B cell (primary cell): ENCODE measurements around the gene POLD4. TPM values are rescaled to one million over a fixed set of nuclear protein-coding genes. Genes with fewer than 3 reads are reported as not detected.

Experiments used
- ATAC-seq: fragments of 200-7000 bp; cut with Tn5 transposase; one replicate; pipeline ENCODE4 v1.10.0; 2021; ENCODE audit warnings: low read depth, mild to moderate bottlenecking, moderate number of reproducible peaks, moderate library complexity
- CTCF ChIA-PET: fragments of 350-600 bp; sonication (Branson Sonifier 250); formaldehyde crosslinking; loops from one replicate; lab custom pipeline; 2021; ENCODE audit warnings: antibody characterized with exemption, inconsistent platforms; lab: Charles Lee
- POLR2A ChIA-PET: fragments of 350-600 bp; sonication (Branson Sonifier 250); formaldehyde crosslinking; loops from one replicate; lab custom pipeline; 2021; ENCODE audit warnings: antibody characterized with exemption; lab: Charles Lee
- DNase-seq: peaks from one replicate; pipeline ENCODE4 v3.0.0; 2013
- H2AFZ ChIP-seq: 2 replicates; pipeline ENCODE4 v1.6.1; 2012; ENCODE audit warnings: mild to moderate bottlenecking, low read depth, low read length; ENCODE audit not compliant: insufficient read depth, poor library complexity, severe bottlenecking
- H3K27ac ChIP-seq, 2 donors: 1 replicate in 1 of 2; 2 replicates in 1 of 2; pipeline ENCODE4 v1.5.1; 2012 to 2013; ENCODE audit warnings: low read length in 2 of 2, mild to moderate bottlenecking in 2 of 2, moderate library complexity in 1 of 2
- H3K27me3 ChIP-seq, 4 experiments: fragments of 200-600 bp in 1 of 4; sonication (generic) in 1 of 4; replicated peaks in 1 of 4; 1 replicate in 2 of 4; 2 replicates in 2 of 4; pipeline versions ENCODE4 v1.6.1 to v1.7.0; 2013 to 2016; ENCODE audit warnings: low read length in 3 of 4, mild to moderate bottlenecking in 2 of 4, mixed read lengths in 1 of 4, moderate library complexity in 1 of 4; ENCODE audit not compliant: insufficient read depth in 4 of 4, control insufficient read depth in 3 of 4; ENCODE audit errors: control extremely low read depth in 1 of 4
- H3K36me3 ChIP-seq, 2 experiments: replicated peaks in 1 of 2; 1 replicate in 1 of 2; 2 replicates in 1 of 2; pipeline versions ENCODE4 v1.6.1 to v1.7.1; 2013; ENCODE audit warnings: low read length in 1 of 2; ENCODE audit not compliant: insufficient read depth in 2 of 2, control insufficient read depth in 1 of 2; ENCODE audit errors: control extremely low read depth in 1 of 2, extremely low read depth in 1 of 2
- H3K4me1 ChIP-seq, 2 donors: fragments of 200-600 bp in 1 of 2; sonication (generic) in 1 of 2; 1 replicate in 1 of 2; 2 replicates in 1 of 2; pipeline versions ENCODE4 v1.5.1 to v1.6.1; 2013 to 2017; ENCODE audit warnings: low read length in 2 of 2; ENCODE audit not compliant: control insufficient read depth in 2 of 2, insufficient read depth in 2 of 2
- H3K4me2 ChIP-seq: replicated peaks from 2 replicates; pipeline ENCODE3; 2012; ENCODE audit warnings: mild to moderate bottlenecking, low read depth, low read length; ENCODE audit not compliant: poor library complexity, severe bottlenecking
- H3K4me3 ChIP-seq, 5 experiments: fragments of 200-600 bp in 1 of 5; sonication (generic) in 1 of 5; 1 replicate in 3 of 5; 2 replicates in 2 of 5; pipeline versions ENCODE4 v1.5.1 to v1.7.0; 2011 to 2016; ENCODE audit warnings: low read length in 4 of 5, mild to moderate bottlenecking in 4 of 5, low read depth in 2 of 5, control low read depth in 1 of 5, moderate library complexity in 1 of 5; ENCODE audit not compliant: insufficient read depth in 1 of 5; ENCODE audit errors: control extremely low read depth in 1 of 5, extremely low read depth in 1 of 5
- H3K79me2 ChIP-seq: fragments of 200-600 bp; sonication (generic); one replicate; pipeline ENCODE4 v1.6.0; 2016; ENCODE audit warnings: low read length; ENCODE audit not compliant: control insufficient read depth, insufficient read depth
- H3K9ac ChIP-seq: fragments of 200-600 bp; sonication (generic); 2 replicates; pipeline ENCODE4 v1.6.1; 2017; ENCODE audit warnings: mild to moderate bottlenecking, low read length, moderate library complexity
- H3K9me3 ChIP-seq, 3 donors: one replicate each; pipeline versions ENCODE4 v1.6.1 to v1.7.1; 2013; ENCODE audit warnings: low read length in 2 of 3; ENCODE audit not compliant: control insufficient read depth in 2 of 3, insufficient read depth in 1 of 3; ENCODE audit errors: control extremely low read depth in 1 of 3
- H4K20me1 ChIP-seq: 2 replicates; pipeline ENCODE4 v1.6.0; 2012; ENCODE audit warnings: mild to moderate bottlenecking, low read length; ENCODE audit not compliant: insufficient read depth, control insufficient read depth, poor library complexity, severe bottlenecking
- H3K27ac Mint-ChIP-seq: one replicate; pipeline ENCODE4 v1.8.0; 2021; ENCODE audit warnings: mixed read lengths
- H3K27me3 Mint-ChIP-seq: one replicate; pipeline ENCODE4 v1.8.0; 2021; ENCODE audit warnings: mixed read lengths
- H3K4me1 Mint-ChIP-seq: one replicate; pipeline ENCODE4 v1.8.0; 2021; ENCODE audit warnings: mixed read lengths
- H3K4me3 Mint-ChIP-seq: one replicate; pipeline ENCODE4 v1.8.0; 2021; ENCODE audit warnings: mixed read lengths
- H3K9me3 Mint-ChIP-seq: one replicate; pipeline ENCODE4 v1.8.0; 2022; ENCODE audit warnings: mixed read lengths; ENCODE audit not compliant: insufficient read depth
- EZH2 ChIP-seq: IDR thresholded peaks from 2 replicates; pipeline ENCODE4 v1.6.1; 2012; ENCODE audit warnings: borderline replicate concordance, low read depth, mild to moderate bottlenecking, moderate library complexity, low read length; ENCODE audit not compliant: insufficient read depth, poor library complexity, severe bottlenecking
- whole genome bisulfite sequencing: methylation state at CpG from one replicate; pipeline ENCODE4 v1.1.5; 2013; ENCODE audit warnings: missing lambda C conversion rate; ENCODE audit not compliant: insufficient coverage; 5-methylcytosine and 5-hydroxymethylcytosine counted together
- intact Hi-C: fragments of 100-400 bp; cut with micrococcal nuclease; formaldehyde crosslinking; loops from one replicate; pipeline ENCODE4 v1.10.0; 2022
- polyA plus RNA-seq: library from polyadenylated mRNA; depleted of rRNA; stranded (reverse); fragments of >200 nt; gene quantifications from 2 replicates; pipeline ENCODE4 v1.2.3, GENCODE V29; 2012
- total RNA-seq, 2 donors: library from RNA; stranded (reverse); fragments of 120-200 nt in 1 of 2; gene quantifications; 1 replicate in 1 of 2; 2 replicates in 1 of 2; pipeline versions ENCODE4 v1.2.3 to v1.2.4, GENCODE V29; 2013 to 2022
- TF ChIP-seq, protein P1 (sequence below): fragments of 200-600 bp; IDR thresholded peaks from one replicate; pipeline ENCODE4 v1.8.0; 2022; ENCODE audit warnings: antibody characterized with exemption, mild to moderate bottlenecking

Gene POLD4
- total and polyA plus RNA-seq, 2 donors (not counting 1 experiment from before 2014, with no cell fraction given): 210 to 559 TPM

DNA sequence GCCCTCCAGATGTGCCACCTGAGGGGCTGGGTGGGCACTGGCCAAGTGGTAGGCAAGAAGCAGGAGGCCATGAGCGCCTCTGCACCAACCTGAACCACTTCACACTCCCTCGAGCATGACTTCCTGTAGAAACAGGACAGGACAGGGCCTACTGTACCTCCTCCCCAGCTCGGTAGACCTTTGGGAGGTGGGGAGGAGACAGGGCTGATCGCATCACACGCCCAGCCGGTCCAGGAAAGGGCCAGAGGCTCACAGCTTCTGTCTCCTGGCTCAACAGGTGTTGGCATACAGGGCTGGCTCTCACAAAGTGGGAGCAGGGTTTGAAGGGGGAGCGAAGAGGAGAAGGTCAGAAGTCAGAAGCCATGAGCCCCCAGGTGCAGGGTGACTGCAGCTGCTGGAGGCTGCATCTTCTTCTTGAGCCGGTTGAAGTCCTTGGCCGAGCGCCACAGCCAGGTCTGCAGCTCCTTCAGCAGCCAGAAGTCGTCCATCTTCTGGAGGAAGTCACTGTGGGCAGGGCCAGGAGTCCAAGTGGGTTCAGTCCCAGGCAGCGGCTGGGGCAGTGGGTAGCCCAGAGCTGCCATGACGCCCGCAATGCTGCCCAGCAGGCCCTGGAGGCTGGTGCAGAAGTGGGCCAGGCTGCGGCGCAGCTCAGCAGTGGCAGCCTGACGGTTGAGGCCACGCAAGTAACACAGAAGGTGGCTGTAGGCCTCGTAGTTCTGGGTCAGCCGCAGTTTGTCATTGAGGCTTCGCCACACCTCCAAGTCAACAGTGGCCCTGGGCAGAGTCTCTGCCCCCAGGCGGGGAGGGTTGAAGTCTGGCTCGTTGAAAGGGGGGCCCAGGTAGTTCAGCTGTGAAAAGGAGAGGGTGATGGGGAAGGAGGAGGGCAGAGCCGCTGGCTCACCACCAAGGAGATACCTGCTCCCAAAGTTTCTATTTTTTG, 11.7 kb upstream of the POLD4 start:
- no peaks in the 10 kb centered on the region for H3K27me3 ChIP-seq
- WGBS: 59% methylated on average over 21 of the region's 24 CpGs
- H3K9me3 ChIP-seq: no peaks in the 10 kb centered on the region
- ATAC-seq: peak; percentile 23
- H3K9ac ChIP-seq: no peak overlapping the region
- Mint-ChIP-seq H3K9me3 (no peaks in the 10 kb centered on the region), H3K27ac (peak overlapping the region; percentile 90), H3K27me3 (no peaks in the 10 kb centered on the region), H3K4me3 (peak overlapping the region; percentile 80), H3K4me1 (peaks cover 83% of the 10 kb centered on the region)
- peaks cover 0 to 40% of the 10 kb centered on the region in 2 experiments for H3K36me3 ChIP-seq
- peaks cover 72 to 73% of the 10 kb centered on the region in 2 donors for H3K4me1 ChIP-seq
- intact Hi-C loops: no loop called here
- peak; percentile 38 for DNase-seq
- ChIA-PET CTCF (interaction anchor here (1.2 to 42.2 kb wide), 3 partner anchors 7 to 284 kb away, joined by 4 to 2379 read pairs (median 2379); partner anchors contain the start of genes CLCF1, POLD4 and RAD9A), POLR2A (interaction anchor here (0.6 to 14.2 kb wide), 4 partner anchors 8 to 36 kb away, joined by 5 to 323 read pairs (median 6); partner anchors contain the start of genes CLCF1, POLD4 and PPP1CA)
- peaks cover 57% of the 10 kb centered on the region for H4K20me1 ChIP-seq
- H3K79me2 ChIP-seq: peaks cover 60% of the 10 kb centered on the region
- H3K27ac ChIP-seq: peak overlapping the region; percentile 50 to 70
- H3K4me3 ChIP-seq: peak overlapping the region in 1 of 5 experiments; percentile 11
- H3K4me2 ChIP-seq: peak overlapping the region; percentile 93
- no peak overlapping the region for H2AFZ ChIP-seq
- TF ChIP-seq, protein P1, sequence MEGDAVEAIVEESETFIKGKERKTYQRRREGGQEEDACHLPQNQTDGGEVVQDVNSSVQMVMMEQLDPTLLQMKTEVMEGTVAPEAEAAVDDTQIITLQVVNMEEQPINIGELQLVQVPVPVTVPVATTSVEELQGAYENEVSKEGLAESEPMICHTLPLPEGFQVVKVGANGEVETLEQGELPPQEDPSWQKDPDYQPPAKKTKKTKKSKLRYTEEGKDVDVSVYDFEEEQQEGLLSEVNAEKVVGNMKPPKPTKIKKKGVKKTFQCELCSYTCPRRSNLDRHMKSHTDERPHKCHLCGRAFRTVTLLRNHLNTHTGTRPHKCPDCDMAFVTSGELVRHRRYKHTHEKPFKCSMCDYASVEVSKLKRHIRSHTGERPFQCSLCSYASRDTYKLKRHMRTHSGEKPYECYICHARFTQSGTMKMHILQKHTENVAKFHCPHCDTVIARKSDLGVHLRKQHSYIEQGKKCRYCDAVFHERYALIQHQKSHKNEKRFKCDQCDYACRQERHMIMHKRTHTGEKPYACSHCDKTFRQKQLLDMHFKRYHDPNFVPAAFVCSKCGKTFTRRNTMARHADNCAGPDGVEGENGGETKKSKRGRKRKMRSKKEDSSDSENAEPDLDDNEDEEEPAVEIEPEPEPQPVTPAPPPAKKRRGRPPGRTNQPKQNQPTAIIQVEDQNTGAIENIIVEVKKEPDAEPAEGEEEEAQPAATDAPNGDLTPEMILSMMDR: no peak
- TF ChIP-seq EZH2: no peak
